PC-3 (cell line): Measurements from ENCODE around the gene MRPS11. TPM values are rescaled to one million over a fixed set of nuclear protein-coding genes. Genes with fewer than 3 reads are reported as not detected.

Experiments used
- ATAC-seq: fragments of 200-7000 bp; cut with Tn5 transposase; 2 replicates; pipeline ENCODE4 v1.9.1; 2020; ENCODE audit warnings: mild to moderate bottlenecking, moderate library complexity
- BruUV-seq: library from RNA; stranded (reverse); fragments of 400-500 nt; replicated peaks from 2 replicates; lab custom pipeline; 2021; lab: Mats Ljungman, UMichigan
- CTCF ChIA-PET: fragments of 300-600 bp; sonication (Branson Sonifier 250); formaldehyde crosslinking; loops from one replicate; lab custom pipeline; 2022; ENCODE audit warnings: antibody characterized with exemption; lab: Charles Lee
- POLR2A ChIA-PET: fragments of 300-600 bp; sonication (Branson Sonifier 250); formaldehyde crosslinking; loops from one replicate; lab custom pipeline; 2022; ENCODE audit warnings: antibody characterized with exemption; ENCODE audit not compliant: unreplicated experiment; lab: Charles Lee
- DNase-seq: peaks from one replicate; pipeline ENCODE4 v3.0.0-alpha.2; 2015
- H2AFZ ChIP-seq: fragments of 300-600 bp; sonication (generic); 2 replicates; pipeline ENCODE4 v1.6.0; 2016; ENCODE audit warnings: antibody characterized with exemption, low read length
- H3F3A ChIP-seq: fragments of 300-600 bp; sonication (generic); one replicate; pipeline ENCODE4 v1.6.0; 2017; ENCODE audit warnings: antibody characterized with exemption, low read length, control low read depth, mild to moderate bottlenecking; ENCODE audit not compliant: unreplicated experiment
- H3K27ac ChIP-seq: fragments of 300-600 bp; sonication (generic); 2 replicates; pipeline ENCODE4 v1.5.1; 2016; ENCODE audit warnings: mild to moderate bottlenecking, low read length
- H3K27me3 ChIP-seq: fragments of 300-600 bp; sonication (generic); 2 replicates; pipeline ENCODE4 v1.6.1; 2016; ENCODE audit warnings: low read length, mixed read lengths
- H3K36me3 ChIP-seq: fragments of 300-600 bp; sonication (generic); 2 replicates; pipeline ENCODE4 v1.6.1; 2016; ENCODE audit warnings: low read depth, mixed run types, low read length, mixed read lengths
- H3K4me1 ChIP-seq: fragments of 300-600 bp; sonication (generic); 2 replicates; pipeline ENCODE4 v1.5.1; 2016; ENCODE audit warnings: low read length; ENCODE audit not compliant: insufficient read depth
- H3K4me2 ChIP-seq: fragments of 300-600 bp; sonication (generic); 2 replicates; pipeline ENCODE4 v1.6.0; 2016; ENCODE audit warnings: low read length
- H3K4me3 ChIP-seq: fragments of 300-600 bp; sonication (generic); 2 replicates; pipeline ENCODE4 v1.5.1; 2016; ENCODE audit warnings: mild to moderate bottlenecking, low read length, mixed read lengths
- H3K79me2 ChIP-seq: fragments of 300-600 bp; sonication (generic); 2 replicates; pipeline ENCODE4 v1.6.1; 2017; ENCODE audit warnings: low read length, mixed read lengths
- H3K9ac ChIP-seq: fragments of 300-600 bp; sonication (generic); 2 replicates; pipeline ENCODE4 v1.6.0; 2016; ENCODE audit warnings: mild to moderate bottlenecking, low read length
- H3K9me2 ChIP-seq: fragments of 300-600 bp; sonication (generic); replicated peaks from 2 replicates; pipeline ENCODE4 v1.6.1; 2016; ENCODE audit warnings: mixed run types, low read length, mixed read lengths
- H3K9me3 ChIP-seq: fragments of 300-600 bp; sonication (generic); 2 replicates; pipeline ENCODE4 v1.6.1; 2016; ENCODE audit warnings: low read length, mixed read lengths
- H4K20me1 ChIP-seq: fragments of 300-600 bp; sonication (generic); 2 replicates; pipeline ENCODE4 v1.6.1; 2016; ENCODE audit warnings: low read length, mixed read lengths
- CTCF ChIP-seq: fragments of 300-600 bp; sonication (generic); conservative IDR thresholded peaks from 2 replicates; pipeline ENCODE4 v1.5.1; 2017; ENCODE audit warnings: antibody characterized with exemption, low read depth, mild to moderate bottlenecking, low read length
- EZH2 ChIP-seq: fragments of 300-600 bp; sonication (generic); IDR thresholded peaks from one replicate; pipeline ENCODE4 v1.6.1; 2017; ENCODE audit warnings: antibody characterized with exemption, mild to moderate bottlenecking, low read length; ENCODE audit not compliant: unreplicated experiment
- EZH2phosphoT487 ChIP-seq: fragments of 300-600 bp; sonication (generic); IDR thresholded peaks from 2 replicates; pipeline ENCODE4 v1.6.1; 2018; ENCODE audit warnings: mild to moderate bottlenecking, antibody characterized with exemption, low read length, borderline replicate concordance
- intact Hi-C: fragments of 100-400 bp; cut with micrococcal nuclease; formaldehyde crosslinking; loops from 2 replicates; pipeline ENCODE4 v1.9.0; 2023
- total RNA-seq: library from RNA; depleted of rRNA; stranded (reverse); fragments of >200 nt; gene quantifications from 2 replicates; pipeline ENCODE4 v1.2.3, GENCODE V29; 2014

The MRPS11 gene
- total RNA-seq, 1 experiment from 2014 or later = 92.7 TPM

GRCh38 chr15:88482263-88482662, 14.8 kb downstream of the MRPS11 start:
- no peak overlapping the region for H3K9ac ChIP-seq
- H3K4me2 ChIP-seq = no peak overlapping the region
- intact Hi-C loops = no loop called here
- H3K27me3 ChIP-seq = no peaks in the 10 kb centered on the region
- no peak overlapping the region for H3K27ac ChIP-seq
- TF ChIP-seq EZH2 (no peak), EZH2phosphoT487 (no peak), CTCF (no peak)
- H3K36me3 ChIP-seq = peaks cover 12% of the 10 kb centered on the region
- BruUV-seq = no TSS peak
- H3K79me2 ChIP-seq = no peaks in the 10 kb centered on the region
- POLR2A ChIA-PET = no interaction called here
- DNase-seq (no peak), ATAC-seq (no peak)
- H3K9me3 ChIP-seq = no peaks in the 10 kb centered on the region
- H3F3A ChIP-seq = no peaks in the 10 kb centered on the region
- H2AFZ ChIP-seq = no peak overlapping the region
- CTCF ChIA-PET = no interaction called here
- no peak overlapping the region for H3K4me3 ChIP-seq
- H3K4me1 ChIP-seq = peaks cover 2% of the 10 kb centered on the region; the same call in 1 of the 2 replicates
- no peaks in the 10 kb centered on the region for H4K20me1 ChIP-seq
- no peaks in the 10 kb centered on the region for H3K9me2 ChIP-seq

GRCh38 chr15:88484682-88485331, 17.3 kb downstream of the MRPS11 start:
- no peak overlapping the region for H3K4me3 ChIP-seq
- CTCF ChIA-PET = no interaction called here
- ATAC-seq (no peak), DNase-seq (no peak)
- no peaks in the 10 kb centered on the region for H3K9me3 ChIP-seq
- H3F3A ChIP-seq = no peaks in the 10 kb centered on the region
- intact Hi-C loops = no loop called here
- no peaks in the 10 kb centered on the region for H3K27me3 ChIP-seq
- H2AFZ ChIP-seq = no peak overlapping the region
- no peak overlapping the region for H3K4me2 ChIP-seq
- H3K27ac ChIP-seq = no peak overlapping the region
- H3K9ac ChIP-seq = no peak overlapping the region
- no TSS peak for BruUV-seq
- no peak for TF ChIP-seq EZH2
- no peak for TF ChIP-seq CTCF
- TF ChIP-seq EZH2phosphoT487 = no peak
- H4K20me1 ChIP-seq = no peaks in the 10 kb centered on the region
- POLR2A ChIA-PET = no interaction called here
- no peaks in the 10 kb centered on the region for H3K9me2 ChIP-seq
- H3K4me1 ChIP-seq = peaks cover 8% of the 10 kb centered on the region
- H3K36me3 ChIP-seq = no peaks in the 10 kb centered on the region
- no peaks in the 10 kb centered on the region for H3K79me2 ChIP-seq

GRCh38 chr15:88487178-88487795, 19.8 kb downstream of the MRPS11 start:
- Histone ChIP-seq H3K79me2 (no peaks in the 10 kb centered on the region), H3K9ac (no peak overlapping the region), H3K9me3 (no peaks in the 10 kb centered on the region), H2AFZ (no peak overlapping the region), H4K20me1 (no peaks in the 10 kb centered on the region), H3F3A (no peaks in the 10 kb centered on the region), H3K27ac (no peak overlapping the region), H3K4me1 (peaks cover 8% of the 10 kb centered on the region), H3K36me3 (no peaks in the 10 kb centered on the region), H3K4me3 (no peak overlapping the region), H3K4me2 (no peak overlapping the region), H3K9me2 (no peaks in the 10 kb centered on the region), H3K27me3 (no peaks in the 10 kb centered on the region)
- CTCF ChIA-PET = interaction anchor here (0.6 kb wide), 1 partner anchor 25 kb away, joined by 5 read pairs; no protein-coding TSS in a partner anchor
- DNase-seq = peak; percentile 34
- intact Hi-C loops = no loop called here
- POLR2A ChIA-PET = no interaction called here
- BruUV-seq = no TSS peak
- ATAC-seq = no peak
- TF ChIP-seq CTCF (0 out of 2 replicates have a peak, but pooled peaks have one; percentile 11), EZH2phosphoT487 (no peak)
